Activated CD8-positive, alpha-beta memory T cell treated with anti-CD3 and anti-CD28 coated beads for 48 hours (primary cell): Measurements from ENCODE around the gene ATP5F1D.

Experiments
- DNase-seq, 3 experiments: peaks; one replicate each; pipeline ENCODE4 v3.0.0-alpha.2; 2020; ENCODE audit warnings: low read depth in 2 of 3, low spot score in 2 of 3

The ATP5F1D gene

DNA sequence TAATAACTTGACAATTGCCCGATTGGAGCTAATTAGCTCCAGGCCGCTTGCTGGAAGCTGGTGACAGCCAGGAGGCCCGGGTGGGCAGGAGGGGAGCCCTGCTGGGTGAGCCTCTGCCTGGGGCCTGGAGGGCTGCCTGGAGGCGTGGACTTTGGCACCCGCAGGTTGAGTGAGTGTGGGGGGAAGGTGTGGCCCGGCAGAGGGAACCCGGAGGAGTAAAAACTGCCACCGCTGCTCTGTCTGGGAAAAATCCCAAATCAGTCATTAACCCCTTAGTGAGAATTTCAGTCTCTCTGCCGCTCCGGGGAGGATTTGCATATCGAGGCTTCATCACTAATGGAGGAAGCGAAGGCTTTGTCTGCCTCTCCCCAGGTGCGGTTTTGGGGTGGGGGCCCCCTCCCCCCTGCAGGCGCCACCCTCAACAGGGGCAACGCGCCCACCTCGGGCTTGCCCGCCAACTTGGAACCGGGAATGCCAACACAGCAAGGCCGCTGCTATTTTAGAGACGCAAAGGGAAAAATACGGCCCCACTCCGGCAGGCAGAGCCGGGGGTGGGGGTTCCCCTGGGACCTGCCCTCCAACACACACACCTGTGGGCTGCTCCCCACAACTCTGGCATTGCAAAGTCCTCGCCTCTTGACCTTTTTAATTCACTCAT lies 50.3 kb downstream of the ATP5F1D start:
- DNase-seq = no peak

DNA sequence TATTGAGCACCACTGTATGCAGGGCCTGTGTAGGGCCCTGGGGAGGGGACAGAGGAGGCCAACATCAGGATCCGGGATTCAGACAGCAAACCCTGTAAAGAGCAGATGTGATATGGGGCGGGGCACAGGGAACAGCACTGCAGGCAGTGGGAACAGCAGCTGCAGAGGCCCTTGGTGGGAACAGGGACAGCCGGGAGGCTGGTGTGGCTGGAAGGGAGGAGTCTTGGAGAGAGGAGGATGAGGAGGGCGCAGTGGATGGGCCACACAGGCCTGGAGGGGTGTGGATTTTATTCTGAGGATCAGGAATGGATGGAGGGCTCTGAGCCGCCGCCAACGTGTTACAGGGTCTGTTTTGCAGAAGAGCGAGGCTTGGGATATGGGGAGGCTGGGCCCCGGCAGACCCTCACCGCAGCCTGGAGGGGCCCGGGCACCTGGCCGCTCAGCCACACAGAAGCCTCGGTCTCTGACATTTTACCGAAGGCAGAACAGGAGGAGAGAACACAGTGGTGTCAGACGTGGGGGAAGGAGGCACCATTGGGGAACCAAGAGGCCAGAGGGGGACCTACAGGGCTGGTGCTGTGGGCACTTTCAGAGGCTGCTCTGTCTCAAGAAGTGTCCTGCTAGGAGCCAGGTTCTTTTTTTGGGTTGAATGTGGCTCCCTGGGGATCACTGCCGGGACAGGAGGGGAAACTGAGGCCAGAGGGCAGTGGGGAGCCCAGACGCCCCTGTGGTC lies 51.0 kb downstream of the ATP5F1D start:
- DNase-seq = no peak

DNA sequence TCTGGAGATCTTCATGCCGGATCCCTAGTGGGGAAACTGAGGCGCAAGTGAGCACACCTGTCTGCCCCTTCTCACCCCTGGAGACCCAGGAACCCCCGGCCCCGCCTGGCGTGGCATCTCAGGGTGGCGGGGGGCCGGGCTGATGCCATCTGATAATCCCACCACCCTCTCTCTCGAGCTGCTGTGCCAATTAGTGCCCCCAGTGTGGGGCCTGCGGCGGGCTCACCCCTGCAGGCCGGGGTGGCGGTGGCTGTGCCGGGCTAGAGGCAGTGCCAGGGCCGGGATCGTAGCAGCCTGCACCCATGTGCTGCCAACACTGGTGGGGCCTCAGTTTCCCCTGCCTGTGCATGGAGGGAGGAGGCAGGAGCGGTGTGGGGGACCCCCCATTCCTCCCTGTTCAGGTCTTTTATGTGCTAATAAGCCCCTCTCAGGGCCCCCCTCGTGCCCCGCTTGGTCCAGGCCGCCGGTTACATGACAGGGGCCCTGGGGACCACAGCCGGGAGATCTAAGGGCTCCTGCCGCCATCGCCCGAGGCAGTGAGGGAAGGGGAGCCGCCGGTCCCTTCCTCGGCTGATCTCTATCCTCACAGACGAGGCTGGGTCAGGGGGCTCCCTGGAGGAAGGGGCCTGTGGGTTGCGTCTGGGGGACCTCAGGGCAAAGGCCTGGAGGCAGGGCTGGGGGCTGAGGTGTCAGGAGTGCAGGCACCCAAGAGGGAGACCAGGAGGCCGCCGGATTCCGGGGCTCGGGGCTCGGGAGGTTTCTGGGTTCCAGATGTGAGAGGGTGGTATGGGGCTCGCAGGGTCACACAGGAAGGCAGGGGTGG lies 52.4 kb downstream of the ATP5F1D start:
- DNase-seq = no peak
